Prostate gland (tissue), 2 donors: Measurements from ENCODE around the gene TRAF3IP3. TPM values are rescaled to one million over a fixed set of nuclear protein-coding genes. Genes with fewer than 3 reads are reported as not detected.
A peak's percentile ranks its signal among the peaks of the same experiment; 100 is the strongest.

Experiments
- DNase-seq: peaks from one replicate; pipeline ENCODE4 v3.0.0-alpha.2; 2019; ENCODE audit warnings: low spot score
- H3K27ac ChIP-seq, 2 donors: fragments of 200-600 bp; sonication (generic); 2 replicates each; pipeline ENCODE4 v1.5.1; 2017 to 2019
- H3K27me3 ChIP-seq: fragments of 200-600 bp; sonication (generic); replicated peaks from 2 replicates; pipeline ENCODE4 v1.5.1; 2019; ENCODE audit not compliant: insufficient read depth
- H3K36me3 ChIP-seq, 2 donors: fragments of 200-600 bp; sonication (generic); 1 replicate in 1 of 2; 2 replicates in 1 of 2; pipeline versions ENCODE4 v1.5.1 to v1.8.1; 2017 to 2019
- H3K4me1 ChIP-seq: fragments of 200-600 bp; sonication (generic); replicated peaks from 2 replicates; pipeline ENCODE4 v1.5.1; 2019
- H3K4me3 ChIP-seq, 2 donors: fragments of 200-600 bp; sonication (generic); 2 replicates each; pipeline ENCODE4 v1.5.1; 2017 to 2019
- H3K9me3 ChIP-seq: fragments of 200-600 bp; sonication (generic); 2 replicates; pipeline ENCODE4 v1.5.1; 2017
- POLR2A ChIP-seq: fragments of 450-650 bp; IDR thresholded peaks from one replicate; pipeline ENCODE4 v1.6.1; 2016; ENCODE audit warnings: antibody characterized with exemption, mild to moderate bottlenecking
- POLR2AphosphoS5 ChIP-seq: sonication (generic); formaldehyde crosslinking; IDR thresholded peaks from one replicate; pipeline ENCODE4 v1.6.1; 2017; ENCODE audit warnings: antibody characterized with exemption
- WGBS: methylation state at CpG from one replicate; pipeline ENCODE4 v1.1.5; 2018; 5-methylcytosine and 5-hydroxymethylcytosine counted together
- intact Hi-C: fragments of 100-400 bp; cut with DNase I; formaldehyde crosslinking; loops from one replicate; pipeline ENCODE4 v1.14.2; 2022
- total RNA-seq, 2 donors: library from RNA; depleted of rRNA; stranded (reverse); fragments of >200 nt; gene quantifications; one replicate each; pipeline ENCODE4 v1.1.0, GENCODE V29; 2016
- TF ChIP-seq, protein P1 (sequence below), 4 experiments: fragments of 200-600 bp in 2 of 4; fragments of 450-650 bp in 2 of 4; sonication (generic) in 2 of 4; IDR thresholded peaks; 1 replicate in 3 of 4; 2 replicates in 1 of 4; pipeline ENCODE4 v1.5.1; 2016 to 2019; ENCODE audit warnings: antibody characterized with exemption in 4 of 4, mild to moderate bottlenecking in 2 of 4, moderate library complexity in 2 of 4

The TRAF3IP3 gene
- total RNA-seq, 2 donors from 2014 or later = 0.73 to 1.6 TPM

DNA sequence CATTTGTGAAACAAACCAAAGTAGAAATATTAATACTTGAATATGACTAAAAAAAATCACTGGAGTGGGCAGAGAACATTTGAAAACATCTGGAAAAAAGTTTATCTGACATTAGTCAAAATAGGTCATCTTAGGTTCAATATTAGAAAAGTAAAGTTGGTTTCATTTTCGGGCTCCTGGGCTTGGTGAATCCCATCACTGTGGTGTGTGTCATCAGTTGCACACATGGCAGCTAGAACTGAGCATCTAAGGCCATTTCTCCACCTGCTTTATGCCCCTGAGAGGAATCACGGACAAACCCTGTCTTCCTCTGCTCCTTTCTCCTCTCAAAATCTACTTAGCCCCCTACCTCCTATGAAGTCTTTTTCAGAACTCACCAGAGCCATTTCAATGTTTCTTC, 45.8 kb upstream of the TRAF3IP3 start:
- intact Hi-C loops = no loop called here
- TF ChIP-seq, protein P1, sequence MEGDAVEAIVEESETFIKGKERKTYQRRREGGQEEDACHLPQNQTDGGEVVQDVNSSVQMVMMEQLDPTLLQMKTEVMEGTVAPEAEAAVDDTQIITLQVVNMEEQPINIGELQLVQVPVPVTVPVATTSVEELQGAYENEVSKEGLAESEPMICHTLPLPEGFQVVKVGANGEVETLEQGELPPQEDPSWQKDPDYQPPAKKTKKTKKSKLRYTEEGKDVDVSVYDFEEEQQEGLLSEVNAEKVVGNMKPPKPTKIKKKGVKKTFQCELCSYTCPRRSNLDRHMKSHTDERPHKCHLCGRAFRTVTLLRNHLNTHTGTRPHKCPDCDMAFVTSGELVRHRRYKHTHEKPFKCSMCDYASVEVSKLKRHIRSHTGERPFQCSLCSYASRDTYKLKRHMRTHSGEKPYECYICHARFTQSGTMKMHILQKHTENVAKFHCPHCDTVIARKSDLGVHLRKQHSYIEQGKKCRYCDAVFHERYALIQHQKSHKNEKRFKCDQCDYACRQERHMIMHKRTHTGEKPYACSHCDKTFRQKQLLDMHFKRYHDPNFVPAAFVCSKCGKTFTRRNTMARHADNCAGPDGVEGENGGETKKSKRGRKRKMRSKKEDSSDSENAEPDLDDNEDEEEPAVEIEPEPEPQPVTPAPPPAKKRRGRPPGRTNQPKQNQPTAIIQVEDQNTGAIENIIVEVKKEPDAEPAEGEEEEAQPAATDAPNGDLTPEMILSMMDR (IDR thresholded peaks at IDR 0.05) = no peak
- TF ChIP-seq POLR2A (no peak), POLR2AphosphoS5 (no peak)

DNA sequence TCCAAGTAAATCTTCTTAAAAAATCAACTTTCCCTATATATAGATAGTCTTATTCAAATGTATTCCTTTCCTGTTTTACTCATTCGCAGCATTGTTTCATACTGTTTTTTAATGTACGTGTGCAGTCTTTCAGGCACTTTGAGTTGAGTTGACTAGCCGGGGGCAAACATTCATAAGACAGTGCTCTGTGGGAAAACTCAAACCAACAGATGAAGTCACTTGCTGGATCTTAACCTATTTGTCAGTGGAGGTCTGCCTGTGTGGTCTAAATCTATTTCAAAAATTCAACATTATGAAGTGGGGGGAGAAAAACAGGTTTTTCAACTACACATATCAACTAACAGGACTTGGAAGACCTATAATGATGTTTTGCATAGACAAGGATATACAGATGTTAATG, 45.0 kb upstream of the TRAF3IP3 start:
- DNase-seq = no peak
- TF ChIP-seq, protein P1 (IDR thresholded peaks at IDR 0.05) = no peak
- no peak for TF ChIP-seq POLR2AphosphoS5
- no peak for TF ChIP-seq POLR2A
- WGBS = 70% methylated on average over 3 of the region's 3 CpGs
- intact Hi-C loops = no loop called here
- Histone ChIP-seq H3K27me3 (no peaks in the 10 kb centered on the region), H3K36me3 (no peaks in the 10 kb centered on the region), H3K4me1 (no peaks in the 10 kb centered on the region), H3K27ac (no peak overlapping the region), H3K9me3 (no peaks in the 10 kb centered on the region), H3K4me3 (no peak overlapping the region)

More for the DNA sequence above, 45.8 kb upstream of the TRAF3IP3 start:
- Histone ChIP-seq H3K36me3 (no peaks in the 10 kb centered on the region), H3K27ac (no peak overlapping the region), H3K4me1 (no peaks in the 10 kb centered on the region), H3K4me3 (no peak overlapping the region), H3K9me3 (no peaks in the 10 kb centered on the region), H3K27me3 (no peaks in the 10 kb centered on the region)
- DNase-seq = no peak
- 90% methylated on average over 2 of the region's 2 CpGs for WGBS

DNA sequence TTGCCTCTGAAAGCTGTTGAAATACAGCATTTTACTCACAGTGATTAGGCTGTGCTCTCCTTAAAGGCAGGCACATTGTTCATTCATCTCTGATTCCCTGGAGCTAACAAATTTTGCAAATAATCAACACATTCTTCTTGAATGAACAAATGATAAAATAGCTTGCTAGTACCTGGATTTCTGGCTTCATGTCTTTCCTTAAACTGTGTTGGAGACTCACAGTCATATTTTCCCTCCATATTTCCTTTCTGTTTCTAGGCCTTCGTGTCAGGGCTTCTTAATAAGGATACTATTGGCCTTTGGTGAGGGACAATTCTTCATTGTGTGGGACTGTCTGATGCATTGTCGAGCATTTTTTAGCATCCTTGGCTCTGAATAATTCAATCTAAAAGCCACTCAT, 41.5 kb upstream of the TRAF3IP3 start:
- Histone ChIP-seq H3K9me3 (no peaks in the 10 kb centered on the region), H3K27ac (no peak overlapping the region), H3K27me3 (no peaks in the 10 kb centered on the region), H3K4me1 (no peaks in the 10 kb centered on the region), H3K36me3 (no peaks in the 10 kb centered on the region), H3K4me3 (no peak overlapping the region)
- intact Hi-C loops = no loop called here
- WGBS = 94% methylated on average over 2 of the region's 2 CpGs
- TF ChIP-seq POLR2AphosphoS5 = no peak
- TF ChIP-seq POLR2A = no peak
- TF ChIP-seq, protein P1 (IDR thresholded peaks at IDR 0.05) = no peak
- DNase-seq = no peak

DNA sequence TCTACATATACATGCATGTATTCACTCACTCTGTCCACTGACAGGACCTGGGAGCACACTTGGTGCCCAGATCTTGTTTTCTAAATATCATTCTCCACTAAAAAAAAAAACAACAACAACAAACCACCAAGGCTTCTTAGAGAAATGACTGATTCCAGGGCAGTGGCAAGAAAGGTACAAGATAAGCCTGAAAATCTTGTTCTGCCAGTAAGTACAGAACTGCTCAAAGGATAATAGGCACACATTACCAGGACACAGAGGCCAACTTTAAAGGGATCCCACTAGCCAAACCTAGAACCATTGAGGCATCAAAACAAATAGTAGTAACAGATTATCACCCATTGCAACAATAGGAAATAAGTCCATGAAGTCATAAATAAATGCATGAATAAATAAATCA, 40.5 kb upstream of the TRAF3IP3 start:
- Histone ChIP-seq H3K36me3 (no peaks in the 10 kb centered on the region), H3K27me3 (no peaks in the 10 kb centered on the region), H3K4me1 (no peaks in the 10 kb centered on the region), H3K4me3 (no peak overlapping the region), H3K27ac (no peak overlapping the region), H3K9me3 (no peaks in the 10 kb centered on the region)
- DNase-seq = no peak
- TF ChIP-seq, protein P1 (IDR thresholded peaks at IDR 0.05) = no peak
- TF ChIP-seq POLR2AphosphoS5 (peak; percentile 43), POLR2A (no peak)
- intact Hi-C loops = no loop called here

DNA sequence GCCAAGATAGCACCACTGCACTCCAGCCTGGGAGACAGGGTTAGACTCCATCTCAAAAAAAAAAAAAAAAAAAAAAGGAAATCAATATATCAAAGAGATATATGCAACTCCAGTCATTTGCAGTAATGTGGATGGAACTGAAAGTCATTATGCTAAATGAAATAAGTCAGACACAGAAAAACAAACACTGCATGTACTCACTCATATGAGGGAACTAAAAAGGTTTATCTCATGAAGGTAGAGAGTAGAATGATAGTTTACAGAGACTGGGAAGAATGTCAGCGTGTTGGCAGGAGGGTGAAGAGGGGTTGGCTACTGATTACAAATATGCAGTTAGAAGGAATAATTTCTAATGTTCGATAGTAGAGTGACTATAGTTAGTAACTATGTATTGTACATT, 38.0 kb upstream of the TRAF3IP3 start:
- Histone ChIP-seq H3K4me1 (no peaks in the 10 kb centered on the region), H3K27ac (no peak overlapping the region), H3K4me3 (no peak overlapping the region), H3K27me3 (no peaks in the 10 kb centered on the region), H3K9me3 (no peaks in the 10 kb centered on the region), H3K36me3 (no peaks in the 10 kb centered on the region)
- TF ChIP-seq POLR2AphosphoS5 = no peak
- TF ChIP-seq, protein P1 (IDR thresholded peaks at IDR 0.05) = no peak
- no peak for TF ChIP-seq POLR2A
- 78% methylated on average over 2 of the region's 2 CpGs for WGBS
- no peak for DNase-seq
- intact Hi-C loops = no loop called here
